GM18520 (cell line): ENCODE measurements around the gene SLC16A10.
A peak's percentile ranks its signal among the peaks of the same experiment; 100 is the strongest.

Experiments
- ATAC-seq: cut with Tn5 transposase; IDR thresholded peaks from one replicate; pipeline ENCODE4 v1.9.1; 2021; ENCODE audit not compliant: unreplicated experiment

The SLC16A10 gene

GRCh38 chr6:111210194-111210728 is 123.0 kb downstream of the SLC16A10 start:
- peak; percentile 49 for ATAC-seq

GRCh38 chr6:111211411-111212030 is 124.2 kb downstream of the SLC16A10 start:
- no peak for ATAC-seq

- no peak for ATAC-seq
These were observed 125.3 kb downstream of the SLC16A10 start for GRCh38 chr6:111212625-111213024.

GRCh38 chr6:111215131-111215530 is 127.8 kb downstream of the SLC16A10 start:
- ATAC-seq = no peak

GRCh38 chr6:111219785-111220184 is 132.5 kb downstream of the SLC16A10 start:
- ATAC-seq = no peak

- no peak for ATAC-seq
These were observed 133.2 kb downstream of the SLC16A10 start for GRCh38 chr6:111220383-111221031.

- ATAC-seq = no peak
These were observed 134.5 kb downstream of the SLC16A10 start for GRCh38 chr6:111221804-111222203.

- no peak for ATAC-seq
These were observed 135.0 kb downstream of the SLC16A10 start for GRCh38 chr6:111222341-111222740.

GRCh38 chr6:111228094-111228493 is 140.8 kb downstream of the SLC16A10 start:
- no peak for ATAC-seq

GRCh38 chr6:111230351-111231089 is 143.2 kb downstream of the SLC16A10 start:
- no peak for ATAC-seq

GRCh38 chr6:111231090-111231459 is 143.8 kb downstream of the SLC16A10 start:
- no peak for ATAC-seq

GRCh38 chr6:111237852-111238251 is 150.5 kb downstream of the SLC16A10 start:
- no peak for ATAC-seq

GRCh38 chr6:111238464-111239119 is 151.3 kb downstream of the SLC16A10 start:
- ATAC-seq = no peak

- no peak for ATAC-seq
These were observed 152.2 kb downstream of the SLC16A10 start for GRCh38 chr6:111239461-111239860.

GRCh38 chr6:111242452-111242851 is 155.1 kb downstream of the SLC16A10 start:
- no peak for ATAC-seq

GRCh38 chr6:111243095-111243494 is 155.8 kb downstream of the SLC16A10 start:
- ATAC-seq = no peak

GRCh38 chr6:111248789-111249188 is 161.5 kb downstream of the SLC16A10 start:
- no peak for ATAC-seq

GRCh38 chr6:111250791-111251354 is 163.6 kb downstream of the SLC16A10 start:
- no peak for ATAC-seq

GRCh38 chr6:111252726-111253125 is 165.4 kb downstream of the SLC16A10 start:
- no peak for ATAC-seq

- ATAC-seq = no peak
These were observed 166.9 kb downstream of the SLC16A10 start for GRCh38 chr6:111254004-111254778.
